CD4-positive, alpha-beta T cell treated with Interleukin-6 at 100 ng/mL for 8 hours (primary cell): ENCODE data around the gene FCN1.

Experiments
- DNase-seq: peaks from one replicate; pipeline ENCODE4 v3.0.0-alpha.2; 2020; ENCODE audit warnings: mixed read lengths, low spot score

The FCN1 gene

DNA sequence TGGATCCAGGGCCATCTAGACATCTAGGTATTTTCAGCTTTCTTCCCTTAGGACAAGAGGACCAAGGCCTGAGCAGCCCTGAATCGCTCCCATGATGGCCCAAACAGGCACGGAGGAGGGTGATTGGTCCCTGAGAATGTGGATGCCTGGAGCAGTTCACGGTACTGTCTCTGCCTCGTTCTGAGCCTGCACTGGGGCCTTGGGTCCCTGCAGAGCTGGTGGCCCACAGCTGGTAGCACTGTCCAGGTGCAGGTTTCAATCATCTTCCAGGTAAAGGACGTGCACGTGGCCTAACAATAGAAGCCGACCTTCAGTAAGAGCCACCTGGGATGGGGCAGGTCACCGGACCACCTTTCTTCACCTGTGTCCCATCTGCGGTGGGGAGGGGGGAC lies 19.4 kb upstream of the FCN1 start:
- no peak for DNase-seq

DNA sequence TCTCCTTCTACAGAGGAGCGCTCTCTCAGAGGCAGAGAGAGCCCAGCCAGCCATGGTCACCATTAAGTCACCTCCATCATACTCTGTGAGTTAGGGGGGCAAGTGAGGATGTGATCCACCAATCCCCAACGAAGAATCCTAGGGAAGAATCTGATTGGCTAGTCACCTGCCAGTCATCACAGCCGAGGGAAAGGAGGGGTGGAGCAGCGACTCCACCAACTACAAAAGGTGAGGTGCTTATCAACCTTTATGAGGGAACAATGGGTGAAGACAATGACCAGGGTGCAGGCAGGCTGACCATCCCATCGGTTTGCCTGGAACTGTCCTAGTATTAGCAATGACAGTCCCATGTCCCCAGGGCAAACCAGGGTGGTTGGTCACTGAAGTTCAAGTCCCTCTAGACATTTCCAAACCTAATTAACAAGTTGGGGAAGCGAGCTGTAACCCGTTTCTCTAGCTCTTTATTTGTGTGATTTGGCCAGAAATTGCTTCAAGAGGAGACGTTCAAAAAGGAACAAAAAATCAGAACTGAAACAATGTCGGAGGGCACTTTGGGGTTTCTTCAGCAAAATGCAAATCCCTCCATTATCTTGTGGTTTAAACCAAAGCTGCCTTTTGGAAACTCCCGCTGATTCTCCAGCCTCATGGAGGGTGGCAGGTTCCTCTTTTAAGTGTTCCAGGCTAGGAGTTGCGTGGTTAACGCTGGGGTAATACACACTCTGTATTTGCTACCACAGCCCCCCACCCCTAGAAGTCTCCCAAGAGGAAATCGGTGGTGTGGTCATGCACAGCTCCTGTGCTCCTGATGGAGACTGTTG lies 18.8 kb upstream of the FCN1 start:
- no peak for DNase-seq

DNA sequence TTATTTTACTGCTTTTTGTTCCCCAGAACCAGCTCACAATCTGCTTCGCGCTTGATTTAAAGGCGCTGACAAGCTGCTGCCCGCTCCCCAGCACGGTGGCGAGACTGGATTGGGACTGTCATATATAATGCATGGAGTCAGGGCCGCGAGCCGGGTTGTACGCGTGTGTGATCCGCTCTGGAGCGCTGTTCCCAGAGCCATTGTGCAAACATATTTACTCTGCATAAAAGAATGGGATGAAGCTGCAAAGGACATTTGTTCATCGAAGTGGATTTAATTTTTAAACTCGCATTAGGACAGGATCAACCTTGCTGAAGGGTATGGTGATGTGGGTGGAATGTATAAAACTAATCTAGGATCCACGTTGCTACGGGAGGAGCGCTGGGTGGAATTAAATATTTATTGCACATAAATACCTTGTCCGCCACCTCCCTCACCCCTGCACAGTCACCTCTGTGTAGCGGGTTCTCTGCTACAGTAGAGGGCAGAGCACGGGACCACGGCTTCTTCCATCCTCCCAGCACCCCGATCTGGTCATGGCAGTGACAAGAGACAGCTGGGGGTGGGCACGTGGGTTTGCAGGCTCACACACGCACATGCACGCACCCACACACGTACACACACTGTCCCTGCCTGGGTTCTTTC lies 18.1 kb upstream of the FCN1 start:
- DNase-seq: no peak

DNA sequence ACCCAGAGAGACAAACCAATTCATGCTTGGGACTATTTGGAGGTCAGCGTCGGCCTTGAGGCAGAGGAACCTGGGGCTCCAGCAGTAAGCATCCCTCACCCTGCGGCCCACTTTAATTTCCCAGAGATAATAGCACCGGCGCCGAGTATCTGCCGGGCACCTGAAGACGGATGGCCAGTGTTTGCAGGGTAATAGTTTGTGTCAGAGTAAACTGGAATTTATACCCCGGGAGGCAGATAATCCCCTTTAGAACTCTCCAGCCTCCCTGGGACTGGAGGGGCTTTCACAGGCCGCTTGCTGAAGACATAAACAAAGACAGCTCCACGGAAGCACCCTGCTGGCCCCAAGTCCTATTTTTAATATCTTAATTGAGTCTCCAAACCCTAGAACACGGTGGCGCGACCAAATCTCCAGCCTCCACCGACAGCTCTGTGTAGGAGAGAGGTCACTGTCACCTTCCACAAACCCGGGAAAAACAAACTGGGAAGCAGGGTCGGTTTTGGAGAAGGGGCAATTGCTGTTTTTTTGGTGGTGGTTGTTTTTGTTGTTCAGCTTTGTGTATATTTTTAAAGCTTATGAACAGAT lies 17.4 kb upstream of the FCN1 start:
- DNase-seq: no peak

DNA sequence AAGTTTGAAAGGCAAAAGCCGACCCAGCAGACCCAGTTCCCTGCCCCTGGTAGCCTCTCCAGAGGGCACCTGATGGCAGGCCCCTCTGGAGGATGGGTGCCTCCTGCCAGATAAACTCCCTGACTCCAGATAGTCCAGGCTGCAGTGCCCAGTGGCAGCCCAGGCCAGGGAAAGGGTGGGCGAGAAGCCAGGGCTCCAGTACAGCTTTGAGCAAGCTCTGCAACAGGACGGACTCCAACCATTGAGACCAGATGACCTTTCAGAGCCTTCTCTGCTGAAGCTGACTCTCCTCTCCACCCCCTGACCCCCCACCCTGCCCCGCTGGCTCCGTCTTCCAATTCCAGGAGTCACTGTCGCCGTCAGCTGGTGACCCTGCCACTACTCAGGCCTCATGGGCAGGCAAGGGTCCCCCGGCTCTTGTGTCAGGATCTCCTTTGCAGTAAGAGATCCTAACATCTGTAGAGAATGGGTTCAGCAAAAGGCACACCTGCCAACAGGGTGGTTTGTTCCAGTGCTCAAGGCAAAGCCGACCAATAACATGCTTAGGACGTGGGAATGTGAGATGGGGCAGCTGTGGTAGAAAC lies 15.5 kb upstream of the FCN1 start:
- DNase-seq: no peak

DNA sequence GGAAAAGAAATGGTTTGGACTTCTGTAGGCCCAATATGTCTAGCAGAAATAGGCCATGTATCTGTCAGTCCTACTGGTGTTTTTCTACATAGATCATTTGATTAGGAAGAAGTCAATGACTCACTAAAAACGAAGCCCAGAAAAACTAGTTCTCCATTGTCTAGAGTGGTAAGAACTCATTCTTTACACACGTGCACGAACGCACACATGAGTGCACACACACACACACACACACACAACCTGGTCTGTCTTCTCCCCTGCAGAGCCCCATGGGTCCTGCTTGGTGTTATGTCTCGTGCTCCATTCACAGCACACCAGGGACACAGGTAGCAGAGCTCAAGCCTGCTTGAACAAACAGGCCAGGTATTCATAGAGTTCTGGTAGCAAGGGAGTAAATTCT lies 14.9 kb upstream of the FCN1 start:
- no peak for DNase-seq

DNA sequence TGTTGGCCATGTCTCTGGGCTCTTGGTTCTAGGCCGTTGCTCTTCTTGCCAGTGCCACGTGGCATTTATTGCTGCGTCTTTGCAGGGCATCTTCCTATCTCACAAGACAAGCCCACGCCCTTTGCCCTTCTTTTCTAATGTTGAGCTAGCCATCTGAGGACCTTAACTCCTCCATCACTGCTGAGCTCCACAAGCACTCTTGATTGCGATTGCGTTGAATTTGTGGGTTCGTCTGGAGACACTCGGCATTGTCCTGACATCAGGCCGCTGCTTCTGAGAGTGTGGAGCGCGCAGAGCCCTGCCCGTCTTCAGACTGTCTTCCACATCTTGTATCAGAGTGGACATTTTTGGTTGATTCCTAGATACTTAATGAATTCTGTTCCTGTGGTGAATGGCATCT lies 14.5 kb upstream of the FCN1 start:
- DNase-seq: no peak

DNA sequence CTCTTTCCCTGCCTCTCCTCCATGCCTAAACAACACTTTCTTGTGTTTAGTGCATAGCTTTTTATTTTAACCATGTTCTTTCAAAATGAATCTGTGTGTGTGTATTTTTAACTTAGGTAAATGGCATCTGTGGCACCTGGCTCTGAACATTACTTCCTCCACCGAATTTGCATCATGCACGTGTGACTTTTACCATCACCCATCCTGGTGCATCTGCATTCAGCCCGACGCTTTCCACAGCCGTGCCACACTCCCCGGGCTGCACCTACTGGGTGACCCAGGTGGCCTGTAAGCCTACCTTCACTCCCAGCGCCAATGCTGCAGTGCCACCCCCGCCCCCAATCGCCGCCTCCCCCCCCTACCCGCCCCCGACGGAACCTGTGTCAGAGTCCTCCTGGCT lies 12.7 kb upstream of the FCN1 start:
- no peak for DNase-seq

DNA sequence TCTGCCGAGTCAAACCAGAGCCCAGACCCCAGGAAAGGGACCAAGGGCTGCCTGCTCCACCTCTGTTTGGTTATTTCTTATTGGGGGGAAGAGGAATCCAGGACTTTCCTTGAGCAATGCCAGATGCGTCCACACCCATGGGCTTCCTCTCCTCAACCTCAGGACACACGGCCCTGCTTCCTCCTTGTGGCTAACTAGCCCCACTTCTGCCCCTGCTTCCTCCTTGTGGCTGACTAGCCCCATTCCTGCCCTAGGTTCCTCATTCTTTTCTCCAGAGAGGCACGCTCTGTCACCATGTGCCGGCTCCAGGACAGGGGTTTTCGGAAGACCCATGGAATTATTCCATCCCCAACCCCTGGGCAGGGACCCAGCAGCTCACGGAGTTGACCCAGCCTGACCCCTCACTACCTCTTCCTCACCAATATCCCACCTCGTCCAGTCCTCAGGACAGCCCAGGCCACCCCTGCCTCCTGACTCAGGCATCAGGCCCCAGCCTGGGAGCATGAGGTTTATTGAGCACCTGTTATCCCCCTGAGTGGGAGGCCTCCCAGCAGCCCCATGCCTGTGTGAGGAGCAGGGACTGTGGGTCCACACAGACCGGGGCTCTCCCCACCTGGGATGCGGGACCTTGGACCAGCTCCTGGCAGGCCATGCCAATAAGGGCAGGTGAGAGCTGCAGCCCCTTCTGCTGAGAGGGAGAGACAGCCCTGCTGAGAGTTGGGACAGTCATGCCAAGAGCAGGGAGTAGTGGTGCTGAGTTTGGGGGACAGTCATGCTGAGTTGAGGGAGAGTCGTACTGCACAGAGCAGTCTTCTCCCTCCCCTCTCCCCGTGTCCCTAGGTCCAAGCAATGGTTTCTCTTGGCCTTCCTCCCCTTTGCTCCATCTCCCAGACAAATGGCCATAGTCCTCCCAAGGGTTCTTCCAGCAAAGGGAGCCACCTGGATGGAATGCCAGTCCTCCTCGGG lies 11.8 kb upstream of the FCN1 start:
- DNase-seq: no peak

DNA sequence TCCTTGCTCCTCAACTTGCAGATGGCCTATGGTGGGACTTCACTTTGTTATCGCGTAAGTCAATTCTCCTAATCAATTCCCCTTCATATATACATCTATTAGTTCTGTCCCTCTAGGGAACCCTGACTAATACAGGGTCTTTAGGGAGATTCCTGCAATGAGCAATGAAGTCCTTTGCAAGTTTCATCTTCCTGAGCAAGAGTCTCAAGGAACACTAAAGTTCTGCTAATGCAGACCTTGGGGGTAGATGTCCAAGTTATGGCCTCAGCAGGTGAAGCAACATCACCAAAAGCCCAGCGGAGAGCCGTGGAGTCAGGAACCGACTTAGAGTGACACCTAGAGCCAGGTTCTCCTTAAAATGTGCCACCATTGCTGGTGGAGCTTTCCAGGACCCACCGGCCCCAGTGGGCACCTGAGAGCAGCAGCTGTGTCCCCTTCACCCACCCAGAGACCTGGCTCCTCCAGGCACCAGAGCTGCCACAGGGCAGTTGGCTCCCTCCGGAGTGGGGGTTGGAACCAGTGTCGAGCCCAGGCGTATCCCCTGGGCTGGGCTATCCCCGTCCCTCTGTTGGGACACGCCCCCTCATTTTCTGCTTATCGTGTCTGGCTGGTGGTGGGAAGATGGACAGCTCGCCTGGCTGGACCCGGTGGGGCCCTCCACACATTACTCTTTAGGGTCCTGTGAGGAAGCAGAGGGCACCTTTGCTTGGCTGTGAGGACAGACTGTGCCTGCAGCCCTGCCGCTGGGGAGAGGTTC lies 10.9 kb upstream of the FCN1 start:
- no peak for DNase-seq

DNA sequence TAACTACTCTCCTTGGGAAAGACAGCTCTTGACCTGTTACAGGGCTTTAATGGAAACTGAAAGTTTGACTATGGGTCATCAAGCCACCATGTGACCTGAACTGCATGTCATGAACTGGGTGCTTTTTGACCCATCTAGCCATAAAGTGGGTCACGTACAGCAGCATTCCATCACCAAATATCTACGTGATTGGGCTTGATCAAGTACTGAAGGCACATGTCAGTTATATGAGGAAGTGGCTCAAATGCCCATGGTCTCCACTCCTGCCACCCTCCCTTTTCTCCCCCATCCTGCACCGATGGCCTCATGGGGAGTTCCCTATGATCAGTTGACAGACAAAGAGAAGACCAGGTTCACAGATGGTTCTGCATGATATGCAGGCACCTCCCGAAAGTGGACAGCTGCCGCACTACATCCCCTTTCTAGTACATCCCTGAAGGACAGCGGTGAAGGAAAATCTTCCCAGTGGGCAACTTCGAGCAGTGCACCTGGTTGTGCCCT lies 7.3 kb upstream of the FCN1 start:
- no peak for DNase-seq

DNA sequence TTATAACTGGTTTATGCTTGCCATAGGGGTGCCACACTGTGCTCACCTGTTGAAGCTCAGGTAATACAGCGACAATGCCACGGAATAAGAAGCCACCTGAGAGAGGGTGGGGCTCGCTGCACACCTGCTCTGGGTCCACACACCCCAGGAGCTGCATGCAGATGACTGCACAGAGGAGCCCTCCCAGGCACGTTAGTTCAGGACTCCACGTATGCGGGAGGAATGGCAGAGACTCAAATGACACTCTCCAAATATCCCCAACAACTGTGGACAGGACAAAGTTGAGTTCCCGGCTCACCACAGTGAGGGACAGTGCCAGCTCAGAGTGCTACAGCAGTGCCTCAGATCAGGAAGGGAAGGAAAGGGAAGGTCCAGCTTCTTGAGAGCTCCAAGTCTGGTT lies 5.8 kb upstream of the FCN1 start:
- no peak for DNase-seq

DNA sequence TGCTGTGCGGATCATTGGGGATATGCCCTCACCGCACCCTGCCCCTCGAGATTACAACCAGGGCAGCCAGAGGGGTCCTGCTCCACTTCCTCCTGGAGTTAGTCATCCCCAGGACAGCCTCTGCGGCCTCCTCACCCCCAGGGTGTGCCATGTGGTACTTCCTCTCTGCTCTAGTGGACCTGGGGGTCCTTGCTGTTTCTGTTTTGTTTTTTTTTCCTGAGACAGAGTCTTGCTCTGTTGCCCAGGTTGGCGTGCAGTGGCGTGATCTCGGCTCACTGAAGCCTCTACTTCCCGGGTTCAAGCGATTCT lies 5.2 kb upstream of the FCN1 start:
- no peak for DNase-seq

DNA sequence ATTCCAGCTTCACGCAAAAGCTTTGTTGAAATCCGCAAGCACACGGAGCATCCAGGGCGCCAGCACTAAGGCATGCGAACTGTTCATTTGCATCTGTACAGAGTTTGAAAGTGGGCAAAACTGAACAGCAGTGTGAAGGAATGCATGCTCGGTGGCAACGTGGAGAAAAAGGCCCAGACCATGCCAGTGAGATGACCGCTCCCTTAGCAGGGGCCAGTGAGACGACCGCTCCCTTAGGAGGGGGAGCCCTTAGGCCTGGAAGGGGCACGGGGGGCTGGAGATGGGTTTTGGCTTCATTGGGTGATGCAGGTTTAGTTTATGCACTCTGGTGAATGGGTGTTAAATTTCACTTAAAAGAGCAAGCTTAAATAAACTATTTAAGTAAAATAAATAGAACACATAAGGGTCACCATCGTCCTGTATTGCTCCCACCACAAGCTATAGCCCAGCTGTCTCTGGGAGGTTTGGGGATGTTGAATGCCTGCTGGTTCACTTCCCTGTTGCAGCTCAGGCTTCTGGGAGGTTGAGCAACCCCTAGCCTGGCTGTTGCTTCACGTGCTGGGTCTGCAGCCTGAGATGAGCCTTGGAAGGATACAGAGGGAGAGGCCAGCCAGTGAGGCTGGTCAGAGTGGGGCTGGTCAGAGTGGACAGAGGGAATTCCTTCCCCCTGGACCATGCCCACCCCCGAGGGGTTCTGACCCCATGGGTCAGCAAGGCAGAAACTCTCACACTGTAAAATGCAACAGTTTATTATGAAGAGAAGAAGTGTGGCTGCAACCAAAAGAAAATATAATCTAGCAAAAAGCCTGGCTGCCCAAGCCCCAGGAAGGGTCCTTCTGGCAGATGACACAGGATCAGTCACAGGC lies 4.6 kb upstream of the FCN1 start:
- DNase-seq: no peak

DNA sequence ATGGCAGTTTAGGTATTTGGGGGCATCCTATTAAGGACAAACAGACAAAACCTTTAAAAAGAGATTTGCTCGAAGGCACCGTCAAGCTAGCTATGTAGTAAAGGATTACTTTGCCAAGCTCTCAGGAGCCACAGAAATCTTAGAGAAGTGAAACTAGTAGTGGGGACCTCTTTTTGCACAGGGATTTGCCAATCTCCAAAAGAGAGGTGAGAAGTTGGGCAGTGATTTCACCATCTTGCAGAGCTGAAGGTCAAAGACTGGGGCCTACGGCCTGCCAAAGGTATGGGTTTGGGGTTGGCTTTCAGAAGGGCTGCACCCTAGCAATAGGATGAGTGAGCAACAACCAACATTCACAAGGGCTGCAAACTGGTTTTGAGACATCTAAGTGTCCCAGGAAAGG lies 1.6 kb upstream of the FCN1 start:
- DNase-seq: no peak

DNA sequence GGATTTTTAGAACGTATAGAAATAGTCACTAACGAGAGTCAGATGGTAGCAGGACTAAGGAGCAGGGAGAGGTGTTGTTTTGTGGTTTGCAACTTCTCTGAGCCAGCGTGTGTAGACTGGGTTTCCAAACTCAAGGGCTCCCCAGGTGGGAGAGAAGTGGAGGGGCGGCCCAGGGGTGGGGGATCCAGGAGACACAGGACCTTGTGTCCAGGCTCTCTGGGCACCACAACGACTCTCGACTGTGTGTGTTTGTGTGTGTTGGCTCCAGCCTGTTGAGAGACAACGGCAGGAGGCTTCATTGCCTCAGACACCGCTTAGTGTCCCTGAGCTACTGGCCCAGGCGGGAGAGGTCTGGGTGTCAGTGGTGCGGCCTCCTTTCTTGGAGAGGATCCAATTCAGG lies 934 bp upstream of the FCN1 start:
- DNase-seq: no peak

DNA sequence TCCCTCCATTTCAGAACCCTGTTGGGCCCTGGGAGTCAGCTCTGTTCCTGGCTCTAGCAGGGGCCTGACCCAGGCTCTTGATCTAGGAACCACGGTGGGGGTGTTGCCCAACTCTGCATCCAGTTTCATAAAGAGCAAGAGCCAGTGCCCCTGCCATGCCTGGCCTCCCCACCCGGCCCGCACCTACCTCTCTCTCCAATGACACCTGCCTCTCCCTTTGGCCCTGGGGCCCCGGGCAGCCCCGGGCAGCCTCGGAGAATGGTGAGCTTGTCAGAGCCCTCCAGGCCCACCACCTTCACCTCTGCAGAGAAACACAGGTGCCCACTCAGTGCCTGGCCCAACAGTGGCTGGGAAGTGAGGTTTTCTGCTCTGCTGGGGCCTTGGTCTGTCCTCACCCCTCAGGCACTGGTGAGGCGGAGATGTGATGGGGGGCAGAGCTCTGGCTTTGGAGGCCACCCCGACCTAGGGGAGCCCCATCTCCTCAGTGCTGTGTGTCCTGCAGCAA lies 1.5 kb downstream of the FCN1 start:
- no peak for DNase-seq

DNA sequence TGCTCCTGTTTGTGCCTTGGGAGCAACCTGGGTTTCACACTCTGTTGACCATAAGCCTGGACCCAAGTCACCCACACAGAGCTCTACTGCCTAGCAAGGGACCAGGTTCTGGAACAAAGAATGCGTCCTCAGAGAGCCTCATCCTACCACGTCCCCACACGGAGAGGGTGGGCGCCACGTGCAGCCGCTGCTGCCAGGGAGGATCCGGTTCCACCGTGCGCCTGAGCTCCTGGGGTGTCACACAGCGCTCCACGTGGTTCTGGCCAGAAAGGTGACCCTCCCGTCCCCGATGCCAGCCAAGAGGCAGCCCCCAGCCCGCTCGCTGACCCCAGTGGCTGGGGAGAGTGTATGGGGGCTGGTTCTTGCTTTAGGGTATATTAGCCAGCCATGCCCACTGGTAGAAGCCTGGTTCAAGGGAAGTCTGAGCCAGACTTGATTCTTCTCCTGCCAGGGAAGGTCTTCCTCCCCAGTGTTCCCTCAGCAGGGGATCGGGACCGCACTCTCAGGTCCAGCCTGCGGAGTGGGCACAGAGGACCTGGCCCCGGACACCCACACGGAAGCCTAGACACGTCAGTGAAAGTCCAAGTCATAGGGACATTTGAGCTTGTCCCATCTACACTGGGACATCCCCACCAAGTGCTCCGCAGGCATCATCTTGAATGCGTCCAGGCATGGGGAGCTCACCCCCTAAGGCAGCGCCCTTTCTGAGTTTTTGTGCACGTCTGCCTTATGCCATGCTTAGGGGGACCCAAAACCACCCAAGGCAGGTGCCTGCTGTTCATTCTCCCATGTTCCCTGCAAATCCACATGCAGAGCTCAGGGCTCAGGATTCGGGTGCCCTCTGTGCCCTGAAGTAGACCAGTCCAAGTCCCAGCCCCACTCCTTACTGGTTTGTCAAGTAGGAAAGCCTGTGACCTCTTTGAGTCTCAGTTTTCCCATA lies 2.4 kb downstream of the FCN1 start:
- DNase-seq: no peak

DNA sequence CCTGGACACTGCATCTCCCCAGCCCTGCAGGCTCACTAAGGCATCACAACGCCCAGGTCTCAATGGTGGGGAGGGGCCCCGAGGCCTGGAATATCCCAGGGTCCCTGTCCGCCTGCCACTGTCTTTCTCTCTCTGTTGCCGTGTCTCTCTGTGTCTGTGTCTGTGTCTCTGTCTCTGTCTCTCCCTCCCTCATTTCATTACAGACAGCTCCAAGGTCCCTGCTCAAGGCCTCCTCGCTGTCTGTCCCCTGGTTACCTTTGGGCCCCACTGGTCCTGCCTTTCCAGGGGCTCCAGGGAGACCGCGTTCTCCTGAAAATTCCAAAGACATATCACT lies 3.2 kb downstream of the FCN1 start:
- no peak for DNase-seq
